Esophagus (tissue), 2 donors: Measurements from ENCODE around the gene MED8. TPM values are rescaled to one million over a fixed set of nuclear protein-coding genes. Genes with fewer than 3 reads are reported as not detected.

ENCODE experiments used
- H3K27ac ChIP-seq, 2 donors: one replicate each; pipeline ENCODE4 v1.5.1; 2013; ENCODE audit warnings: low read depth in 2 of 2, mild to moderate bottlenecking in 2 of 2, inconsistent platforms in 1 of 2, low read length in 1 of 2, moderate library complexity in 1 of 2
- H3K27me3 ChIP-seq, 2 donors: one replicate each; pipeline ENCODE4 v1.6.1; 2013; ENCODE audit warnings: low read length in 2 of 2, control low read depth in 1 of 2, mild to moderate bottlenecking in 1 of 2; ENCODE audit not compliant: insufficient read depth in 2 of 2, control insufficient read depth in 1 of 2
- H3K36me3 ChIP-seq, 2 donors: one replicate each; pipeline ENCODE4 v1.6.1; 2013; ENCODE audit warnings: low read length in 1 of 2; ENCODE audit not compliant: control insufficient read depth in 2 of 2, insufficient read depth in 2 of 2
- H3K4me1 ChIP-seq, 2 donors: one replicate each; pipeline ENCODE4 v1.6.1; 2013; ENCODE audit warnings: low read length in 1 of 2; ENCODE audit not compliant: control insufficient read depth in 2 of 2, insufficient read depth in 2 of 2
- H3K4me3 ChIP-seq, 2 donors: one replicate each; pipeline ENCODE4 v1.5.1; 2013; ENCODE audit warnings: low read length in 2 of 2, mild to moderate bottlenecking in 2 of 2, low read depth in 1 of 2, moderate library complexity in 1 of 2
- H3K9me3 ChIP-seq, 2 donors: one replicate each; pipeline ENCODE4 v1.6.1; 2013; ENCODE audit warnings: mild to moderate bottlenecking in 2 of 2, low read depth in 1 of 2, low read length in 1 of 2, moderate library complexity in 1 of 2; ENCODE audit not compliant: control insufficient read depth in 2 of 2, insufficient read depth in 1 of 2
- WGBS, 2 donors: extraction: QIAGEN DNeasy Blood & Tissue Kit; methylation state at CpG; one replicate each; pipeline ENCODE4 v1.1.7; 2013; 5-methylcytosine and 5-hydroxymethylcytosine counted together
- polyA plus RNA-seq, 2 donors: library from polyadenylated mRNA; stranded (reverse); fragments of 200-250 nt; gene quantifications; one replicate each; pipeline ENCODE4 v1.2.3, GENCODE V29; 2013
- donor health status: healthy with polysubstance abuse.
- donor health status: Bipolar disorder and iron deficiency.

Gene MED8
- polyA plus RNA-seq, 2 donors = 32.3 to 50.1 TPM

- Histone ChIP-seq H3K27me3 (no peaks in the 10 kb centered on the region), H3K36me3 (peaks cover 41 to 60% of the 10 kb centered on the region in 2 donors), H3K27ac (no peak overlapping the region), H3K9me3 (no peaks in the 10 kb centered on the region), H3K4me1 (no peaks in the 10 kb centered on the region), H3K4me3 (no peak overlapping the region)
- 92 to 98% methylated on average over 5 of the region's 5 CpGs for WGBS, 2 donors
These were observed 43.3 kb upstream of the MED8 start for GRCh38 chr1:43432907-43433306.

DNA sequence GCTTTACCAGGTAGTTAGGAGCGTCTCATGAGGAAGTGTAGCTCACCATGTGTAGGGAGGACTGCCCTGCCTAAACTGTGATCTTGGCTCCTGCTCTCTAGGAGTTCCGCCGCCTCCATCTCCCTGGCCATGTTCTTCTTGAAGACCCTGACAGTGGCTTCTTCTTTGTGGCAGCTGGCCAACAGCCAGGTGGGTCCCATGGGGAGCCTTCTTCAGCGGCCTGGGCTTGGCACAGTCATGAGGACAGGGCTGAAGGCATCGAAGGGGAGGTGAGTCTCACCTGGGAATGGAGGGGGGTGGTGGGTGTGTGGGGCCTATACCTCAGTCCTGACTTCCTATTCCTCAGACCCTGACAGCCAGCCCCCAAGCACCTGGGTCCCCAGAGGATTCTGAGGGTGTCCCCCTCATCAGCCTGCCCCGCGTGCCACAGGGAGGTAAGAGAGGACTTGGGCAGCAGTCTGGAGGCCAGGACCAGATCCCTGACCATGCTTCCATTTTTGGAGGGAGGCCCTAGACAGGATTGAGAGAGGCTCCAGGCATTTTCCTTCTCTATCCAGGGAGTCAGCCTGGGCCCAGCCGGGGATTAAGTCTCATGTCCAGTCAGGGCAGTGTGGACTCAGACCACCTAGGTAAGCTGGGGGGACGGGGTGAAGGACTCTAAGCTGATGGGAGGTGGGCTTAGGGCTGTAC lies 42.7 kb upstream of the MED8 start:
- 95 to 99% methylated on average over 9 of the region's 9 CpGs for WGBS, 2 donors
- Histone ChIP-seq H3K27me3 (no peaks in the 10 kb centered on the region), H3K9me3 (no peaks in the 10 kb centered on the region), H3K27ac (no peak overlapping the region), H3K36me3 (peaks cover 37 to 63% of the 10 kb centered on the region in 2 donors), H3K4me1 (no peaks in the 10 kb centered on the region), H3K4me3 (no peak overlapping the region)

- WGBS, 2 donors = 96% methylated on average over 9 of the region's 9 CpGs
- peaks cover 41 to 67% of the 10 kb centered on the region in 2 donors for H3K36me3 ChIP-seq
- no peaks in the 10 kb centered on the region for H3K27me3 ChIP-seq
- no peaks in the 10 kb centered on the region for H3K4me1 ChIP-seq
- H3K27ac ChIP-seq = no peak overlapping the region
- no peaks in the 10 kb centered on the region for H3K9me3 ChIP-seq
- H3K4me3 ChIP-seq = no peak overlapping the region
These were observed 42.1 kb upstream of the MED8 start for GRCh38 chr1:43431676-43432075.

DNA sequence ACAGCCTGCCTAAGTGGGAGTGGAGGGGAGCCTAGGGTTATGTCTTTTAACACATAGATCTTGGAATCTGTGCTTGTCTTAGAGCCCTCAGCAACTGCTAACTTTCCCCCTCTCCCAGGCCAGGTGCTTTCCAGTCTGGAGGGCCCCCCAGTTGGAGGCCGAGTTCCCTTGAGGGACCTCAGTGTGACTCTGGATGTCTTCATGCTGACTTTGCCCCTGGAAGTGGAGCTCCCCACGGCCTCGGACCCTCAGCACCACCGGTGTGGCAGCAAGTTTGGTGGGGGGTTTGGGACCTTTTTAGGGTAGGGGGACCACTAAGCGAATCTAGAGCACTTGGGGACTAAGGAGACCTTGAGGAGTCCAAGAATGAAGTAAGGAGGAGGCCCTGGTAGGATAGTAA lies 41.2 kb upstream of the MED8 start:
- no peak overlapping the region for H3K4me3 ChIP-seq
- no peak overlapping the region for H3K27ac ChIP-seq
- H3K4me1 ChIP-seq = no peaks in the 10 kb centered on the region
- 92 to 95% methylated on average over 5 of the region's 5 CpGs for WGBS, 2 donors
- H3K9me3 ChIP-seq = no peaks in the 10 kb centered on the region
- H3K27me3 ChIP-seq = no peaks in the 10 kb centered on the region
- peaks cover 49 to 75% of the 10 kb centered on the region in 2 donors for H3K36me3 ChIP-seq

DNA sequence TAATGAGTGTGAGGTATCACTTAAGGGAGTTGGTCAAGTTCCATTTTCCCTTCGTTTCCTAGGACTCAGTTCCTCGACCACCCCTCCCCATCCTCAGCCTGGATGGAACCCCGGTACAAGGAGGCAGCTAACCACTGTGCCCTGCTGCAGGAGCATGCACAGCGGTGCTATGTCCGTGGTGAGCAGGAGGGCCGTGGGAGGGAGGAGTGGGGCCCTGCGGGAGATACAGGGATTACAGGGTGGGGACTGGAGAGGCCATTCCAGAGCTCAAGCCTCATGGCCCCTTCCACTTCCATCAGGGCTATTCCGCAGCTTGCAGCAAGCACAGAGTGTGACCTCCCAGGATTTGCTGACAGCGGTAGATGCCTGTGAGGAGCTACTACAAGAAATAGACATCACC lies 38.3 kb upstream of the MED8 start:
- H3K4me3 ChIP-seq = no peak overlapping the region
- peaks cover 53 to 86% of the 10 kb centered on the region in 2 donors for H3K36me3 ChIP-seq
- H3K27ac ChIP-seq = no peak overlapping the region
- H3K4me1 ChIP-seq = no peaks in the 10 kb centered on the region
- 86 to 90% methylated on average over 9 of the region's 9 CpGs for WGBS, 2 donors
- H3K9me3 ChIP-seq = peaks cover 2 to 4% of the 10 kb centered on the region in 2 donors
- H3K27me3 ChIP-seq = no peaks in the 10 kb centered on the region

DNA sequence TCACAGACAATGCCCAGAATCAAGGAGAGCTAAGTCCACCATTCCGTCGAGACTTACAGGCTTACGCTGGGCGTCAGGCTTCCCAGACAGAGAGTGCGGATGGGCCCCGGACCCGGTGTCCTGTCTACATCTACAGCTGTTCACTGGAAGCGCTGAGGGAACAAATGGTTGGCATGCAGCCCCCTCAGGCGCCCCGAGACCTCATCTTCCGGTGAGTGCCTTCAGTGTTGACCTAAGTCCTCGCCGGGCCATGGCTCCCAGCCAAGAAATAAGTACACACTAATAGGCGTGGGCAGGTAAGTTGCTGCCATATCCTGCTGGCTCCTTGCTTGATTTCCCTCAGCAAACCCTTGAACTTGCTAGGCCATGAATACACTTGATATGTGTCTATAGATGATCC lies 37.9 kb upstream of the MED8 start:
- WGBS, 2 donors = 80 to 85% methylated on average over 14 of the region's 14 CpGs
- H3K27me3 ChIP-seq = no peaks in the 10 kb centered on the region
- H3K36me3 ChIP-seq = peaks cover 51 to 86% of the 10 kb centered on the region in 2 donors
- H3K9me3 ChIP-seq = peaks cover 2 to 4% of the 10 kb centered on the region in 2 donors
- no peak overlapping the region for H3K4me3 ChIP-seq
- no peak overlapping the region for H3K27ac ChIP-seq
- H3K4me1 ChIP-seq = no peaks in the 10 kb centered on the region

GRCh38 chr1:43426221-43426620 lies 36.6 kb upstream of the MED8 start:
- Histone ChIP-seq H3K4me1 (no peaks in the 10 kb centered on the region), H3K27me3 (no peaks in the 10 kb centered on the region), H3K9me3 (peaks cover 2 to 4% of the 10 kb centered on the region in 2 donors), H3K36me3 (peaks cover 50 to 86% of the 10 kb centered on the region in 2 donors), H3K27ac (no peak overlapping the region), H3K4me3 (no peak overlapping the region)
- 90 to 94% methylated on average over 11 of the region's 11 CpGs for WGBS, 2 donors

GRCh38 chr1:43425045-43425444 lies 35.4 kb upstream of the MED8 start:
- H3K27me3 ChIP-seq = no peaks in the 10 kb centered on the region
- H3K9me3 ChIP-seq = peaks cover 2 to 4% of the 10 kb centered on the region in 2 donors
- H3K4me1 ChIP-seq = no peaks in the 10 kb centered on the region
- H3K36me3 ChIP-seq = peaks cover 48 to 86% of the 10 kb centered on the region in 2 donors
- H3K4me3 ChIP-seq = no peak overlapping the region
- 84% methylated on average over 4 of the region's 4 CpGs for WGBS, 2 donors
- H3K27ac ChIP-seq = no peak overlapping the region

DNA sequence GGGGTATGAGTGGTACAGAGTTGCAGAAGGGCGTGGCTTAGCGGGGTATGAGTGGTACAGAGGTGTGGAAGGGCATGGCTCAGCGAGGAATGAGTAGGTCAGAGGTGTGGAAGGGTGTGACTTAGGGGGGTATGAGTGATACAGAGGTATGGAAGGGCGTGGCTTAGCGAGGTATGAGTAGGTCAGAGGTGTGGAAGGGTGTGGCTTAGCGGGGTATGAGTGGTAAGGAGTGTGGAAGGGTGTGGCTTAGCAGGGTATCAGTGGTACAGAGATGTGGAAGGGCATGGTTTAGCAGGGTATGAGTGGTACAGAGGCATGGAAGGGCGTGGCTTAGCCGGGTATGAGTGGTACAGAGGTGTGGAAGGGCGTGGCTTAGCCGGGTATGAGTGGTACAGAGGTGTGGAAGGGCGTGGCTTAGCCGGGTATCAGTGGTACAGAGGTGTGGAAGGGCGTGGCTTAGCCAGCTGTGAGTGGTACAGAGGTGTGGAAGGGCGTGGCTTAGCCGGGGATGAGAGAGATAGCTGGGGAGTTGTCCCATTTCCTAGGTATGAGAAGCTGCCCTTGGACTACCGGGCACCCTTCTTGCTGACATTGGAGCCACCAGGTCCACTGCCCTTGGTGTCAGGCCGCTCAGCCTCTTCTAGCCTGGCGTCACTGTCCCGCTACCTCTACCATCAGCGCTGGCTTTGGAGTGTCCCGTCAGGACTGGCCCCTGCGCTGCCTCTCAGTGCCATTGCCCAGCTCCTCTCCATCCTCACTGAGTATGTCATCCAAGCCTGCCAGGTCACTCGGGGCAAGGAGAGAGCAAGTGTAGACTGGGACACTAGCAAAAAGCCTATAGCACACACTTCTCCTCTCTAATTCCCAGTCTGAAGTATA lies 34.3 kb upstream of the MED8 start:
- WGBS, 2 donors = 87 to 88% methylated on average over 22 to 23 of the region's 23 CpGs
- H3K27me3 ChIP-seq = no peaks in the 10 kb centered on the region
- no peak overlapping the region for H3K4me3 ChIP-seq
- H3K9me3 ChIP-seq = peaks cover 2 to 4% of the 10 kb centered on the region in 2 donors
- peak overlapping the region in 1 of 2 donors; percentile 84 for H3K27ac ChIP-seq
- H3K4me1 ChIP-seq = no peaks in the 10 kb centered on the region
- peaks cover 53 to 87% of the 10 kb centered on the region in 2 donors for H3K36me3 ChIP-seq
